HepG2 (cell line): Measurements from ENCODE around the gene VPS25. TPM values are rescaled to one million over a fixed set of nuclear protein-coding genes. Genes with fewer than 3 reads are reported as not detected.

Experiments used
- CAMTA2 ChIP-seq: sonication (generic); formaldehyde crosslinking; IDR thresholded peaks from 2 replicates; pipeline ENCODE4 v1.4.0; 2020; ENCODE audit warnings: mild to moderate bottlenecking, missing genetic modification reagents, borderline replicate concordance
- GFI1 ChIP-seq: sonication (generic); formaldehyde crosslinking; IDR thresholded peaks from 2 replicates; pipeline ENCODE4 v1.5.0; 2020; ENCODE audit warnings: missing genetic modification reagents, mild to moderate bottlenecking, borderline replicate concordance
- MAF1 ChIP-seq: sonication (generic); formaldehyde crosslinking; IDR thresholded peaks from 2 replicates; pipeline ENCODE4 v1.5.0; 2020; ENCODE audit warnings: missing genetic modification reagents, borderline replicate concordance
- MAX ChIP-seq: IDR thresholded peaks from 2 replicates; pipeline ENCODE4 v1.6.1; 2012; ENCODE audit warnings: inconsistent platforms
- NFRKB ChIP-seq: fragments of 450-650 bp; IDR thresholded peaks from 2 replicates; pipeline ENCODE4 v1.6.1; 2017
- RBFOX2 ChIP-seq: fragments of 200-400 bp; formaldehyde crosslinking; IDR thresholded peaks from 2 replicates; pipeline ENCODE4 v1.6.1; 2017; ENCODE audit warnings: low read depth, mild to moderate bottlenecking, low read length
- RXRA ChIP-seq: sonication (generic); formaldehyde crosslinking; IDR thresholded peaks from 2 replicates; pipeline ENCODE4 v1.5.1; 2020; ENCODE audit warnings: missing genetic modification reagents
- SIX1 ChIP-seq: sonication (generic); formaldehyde crosslinking; IDR thresholded peaks from 2 replicates; pipeline ENCODE4 v1.4.0; 2020; ENCODE audit warnings: missing genetic modification reagents, borderline replicate concordance
- SMAD9 ChIP-seq: sonication (generic); formaldehyde crosslinking; IDR thresholded peaks from 2 replicates; pipeline ENCODE4 v1.5.1; 2020; ENCODE audit warnings: mild to moderate bottlenecking, missing genetic modification reagents
- SP5 ChIP-seq: IDR thresholded peaks from 2 replicates; pipeline ENCODE4 v1.6.1; 2016; ENCODE audit warnings: low read depth, borderline replicate concordance
- SRSF4 ChIP-seq: fragments of 200-400 bp; formaldehyde crosslinking; IDR thresholded peaks from one replicate; pipeline ENCODE4 v1.6.1; 2018; ENCODE audit warnings: mild to moderate bottlenecking, low read depth, low read length, moderate library complexity; ENCODE audit not compliant: poor library complexity, severe bottlenecking
- TCF7 ChIP-seq: sonication (generic); IDR thresholded peaks from 2 replicates; pipeline ENCODE4 v1.6.1; 2016; ENCODE audit warnings: antibody characterized with exemption, low read depth
- THAP7 ChIP-seq: sonication (generic); formaldehyde crosslinking; IDR thresholded peaks from 2 replicates; pipeline ENCODE4 v1.8.1; 2023; ENCODE audit warnings: mild to moderate bottlenecking, missing genetic modification reagents
- THAP9 ChIP-seq: sonication (generic); formaldehyde crosslinking; IDR thresholded peaks from 2 replicates; pipeline ENCODE4; 2020; ENCODE audit warnings: missing genetic modification reagents, mild to moderate bottlenecking, borderline replicate concordance
- ZBTB21 ChIP-seq: sonication (generic); formaldehyde crosslinking; IDR thresholded peaks from 2 replicates; pipeline ENCODE4 v1.4.0; 2020; ENCODE audit warnings: missing genetic modification reagents
- ZMYM3 ChIP-seq: sonication (generic); formaldehyde crosslinking; IDR thresholded peaks from 2 replicates; pipeline ENCODE4 v1.5.1; 2020; ENCODE audit warnings: mild to moderate bottlenecking, missing genetic modification reagents
- ZNF274 ChIP-seq: sonication (generic); formaldehyde crosslinking; IDR thresholded peaks from 2 replicates; pipeline ENCODE4 v1.5.1; 2020; ENCODE audit warnings: mild to moderate bottlenecking, missing genetic modification reagents
- ZNF282 ChIP-seq: fragments of 450-650 bp; IDR thresholded peaks from 2 replicates; pipeline ENCODE4 v1.6.1; 2018; ENCODE audit not compliant: partially characterized antibody
- ZNF44 ChIP-seq: sonication (generic); formaldehyde crosslinking; IDR thresholded peaks from 2 replicates; pipeline ENCODE4 v1.5.1; 2020; ENCODE audit warnings: mild to moderate bottlenecking, missing genetic modification reagents
- ZNF546 ChIP-seq: sonication (generic); formaldehyde crosslinking; conservative IDR thresholded peaks from 2 replicates; pipeline ENCODE4 v1.8.1; 2023; ENCODE audit warnings: mild to moderate bottlenecking, missing genetic modification reagents
- ZNF781 ChIP-seq: sonication (generic); formaldehyde crosslinking; IDR thresholded peaks from 2 replicates; pipeline ENCODE4 v1.5.1; 2020; ENCODE audit warnings: borderline replicate concordance, mild to moderate bottlenecking, missing genetic modification reagents; ENCODE audit errors: not compliant biosample characterization
- ZNF792 ChIP-seq: IDR thresholded peaks from 2 replicates; pipeline ENCODE4 v1.6.1; 2016
- ZNF839 ChIP-seq: sonication (generic); formaldehyde crosslinking; IDR thresholded peaks from 2 replicates; pipeline ENCODE4 v1.4.0; 2020; ENCODE audit warnings: missing genetic modification reagents, mild to moderate bottlenecking, borderline replicate concordance
- polyA plus RNA-seq, 8 experiments: library from polyadenylated mRNA; depleted of rRNA in 3 of 8; stranded (reverse) in 7 of 8; unstranded in 1 of 8; fragments of >200 nt; fragmentation: Illumina TruSeq in 4 of 8; extraction: Trizol in 4 of 8; gene quantifications; 2 replicates each; pipeline versions ENCODE4 v1.2.1 to v1.2.3, GENCODE V29; 2011 to 2016; ENCODE audit warnings: low read depth in 4 of 8, missing spikeins in 1 of 8, mixed read lengths in 1 of 8; ENCODE audit not compliant: insufficient read depth in 1 of 8
- total RNA-seq, 5 experiments: library from RNA; depleted of rRNA; stranded (reverse); fragments of >200 nt; fragmentation: Illumina TruSeq; extraction: Trizol; gene quantifications; 2 replicates each; pipeline ENCODE4 v1.2.3, GENCODE V29; 2016; ENCODE audit warnings: low read depth in 1 of 5
- TF ChIP-seq, protein P1 (sequence below): sonication (generic); formaldehyde crosslinking; IDR thresholded peaks from 2 replicates; pipeline ENCODE4 v1.4.0; 2020; ENCODE audit warnings: mild to moderate bottlenecking, missing genetic modification reagents

Gene VPS25
- total and polyA plus RNA-seq, 2 of the 13 experiments (the other 11 are each of a cell fraction or from before 2014, with no cell fraction given): 161 to 249 TPM

- TF ChIP-seq, protein P1, sequence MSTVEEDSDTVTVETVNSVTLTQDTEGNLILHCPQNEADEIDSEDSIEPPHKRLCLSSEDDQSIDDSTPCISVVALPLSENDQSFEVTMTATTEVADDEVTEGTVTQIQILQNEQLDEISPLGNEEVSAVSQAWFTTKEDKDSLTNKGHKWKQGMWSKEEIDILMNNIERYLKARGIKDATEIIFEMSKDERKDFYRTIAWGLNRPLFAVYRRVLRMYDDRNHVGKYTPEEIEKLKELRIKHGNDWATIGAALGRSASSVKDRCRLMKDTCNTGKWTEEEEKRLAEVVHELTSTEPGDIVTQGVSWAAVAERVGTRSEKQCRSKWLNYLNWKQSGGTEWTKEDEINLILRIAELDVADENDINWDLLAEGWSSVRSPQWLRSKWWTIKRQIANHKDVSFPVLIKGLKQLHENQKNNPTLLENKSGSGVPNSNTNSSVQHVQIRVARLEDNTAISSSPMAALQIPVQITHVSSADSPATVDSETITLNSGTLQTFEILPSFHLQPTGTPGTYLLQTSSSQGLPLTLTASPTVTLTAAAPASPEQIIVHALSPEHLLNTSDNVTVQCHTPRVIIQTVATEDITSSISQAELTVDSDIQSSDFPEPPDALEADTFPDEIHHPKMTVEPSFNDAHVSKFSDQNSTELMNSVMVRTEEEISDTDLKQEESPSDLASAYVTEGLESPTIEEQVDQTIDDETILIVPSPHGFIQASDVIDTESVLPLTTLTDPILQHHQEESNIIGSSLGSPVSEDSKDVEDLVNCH (CRISPR knock-in tag): peak; percentile 66; the same call in 1 of the 2 replicates
- peak; percentile 94 for TF ChIP-seq RBFOX2
- peak; percentile 96 for TF ChIP-seq ZNF274 (CRISPR knock-in tag)
- no peak for TF ChIP-seq SRSF4
- no peak for TF ChIP-seq ZNF282
- peak; percentile 62 for TF ChIP-seq CAMTA2 (CRISPR knock-in tag)
- TF ChIP-seq ZNF546 (CRISPR knock-in tag): peak; percentile 95
- TF ChIP-seq SMAD9: peak; percentile 75; the same call in 1 of the 2 replicates
- 0 out of 2 replicates have a peak, but pooled peaks have one; percentile 48 for TF ChIP-seq MAF1 (CRISPR knock-in tag)
- 0 out of 2 replicates have a peak, but pooled peaks have one; percentile 57 for TF ChIP-seq NFRKB
- peak; percentile 96 for TF ChIP-seq ZNF781 (CRISPR knock-in tag)
- peak; percentile 93 for TF ChIP-seq ZMYM3 (CRISPR knock-in tag)
- TF ChIP-seq RXRA (CRISPR knock-in tag): peak; percentile 85
- TF ChIP-seq SP5: peak; percentile 35; the same call in 1 of the 2 replicates
- TF ChIP-seq SIX1 (CRISPR knock-in tag): no peak
- peak; percentile 96 for TF ChIP-seq THAP9 (CRISPR knock-in tag)
- peak; percentile 99 for TF ChIP-seq MAX
- peak; percentile 93; the same call in 1 of the 2 replicates for TF ChIP-seq ZNF44 (CRISPR knock-in tag)
- peak; percentile 93 for TF ChIP-seq ZNF792
- TF ChIP-seq TCF7: no peak
- peak; percentile 96 for TF ChIP-seq THAP7 (CRISPR knock-in tag)
- peak; percentile 80; the same call in 1 of the 2 replicates for TF ChIP-seq ZNF839 (CRISPR knock-in tag)
- no peak; the same call in none of the 2 replicates for TF ChIP-seq ZBTB21 (CRISPR knock-in tag)
- peak; percentile 83 for TF ChIP-seq GFI1 (CRISPR knock-in tag)
These were observed 25.4 kb downstream of the VPS25 start, which contains the start of the genes CNTD1 and COA3 (continued) for GRCh38 chr17:42798383-42799380.
